Hepatic stellate cell (primary cell): ENCODE data around the gene ELOVL7.
"Not testable (repeated sequence)": the region's sequence is repeated elsewhere in the genome, so short reads cannot be mapped to it uniquely, and the experiment has no call there.

Source experiments
- DNase-seq: peaks from one replicate; pipeline ENCODE4 v3.0.0; 2011; ENCODE audit warnings: low spot score

The ELOVL7 gene

DNA sequence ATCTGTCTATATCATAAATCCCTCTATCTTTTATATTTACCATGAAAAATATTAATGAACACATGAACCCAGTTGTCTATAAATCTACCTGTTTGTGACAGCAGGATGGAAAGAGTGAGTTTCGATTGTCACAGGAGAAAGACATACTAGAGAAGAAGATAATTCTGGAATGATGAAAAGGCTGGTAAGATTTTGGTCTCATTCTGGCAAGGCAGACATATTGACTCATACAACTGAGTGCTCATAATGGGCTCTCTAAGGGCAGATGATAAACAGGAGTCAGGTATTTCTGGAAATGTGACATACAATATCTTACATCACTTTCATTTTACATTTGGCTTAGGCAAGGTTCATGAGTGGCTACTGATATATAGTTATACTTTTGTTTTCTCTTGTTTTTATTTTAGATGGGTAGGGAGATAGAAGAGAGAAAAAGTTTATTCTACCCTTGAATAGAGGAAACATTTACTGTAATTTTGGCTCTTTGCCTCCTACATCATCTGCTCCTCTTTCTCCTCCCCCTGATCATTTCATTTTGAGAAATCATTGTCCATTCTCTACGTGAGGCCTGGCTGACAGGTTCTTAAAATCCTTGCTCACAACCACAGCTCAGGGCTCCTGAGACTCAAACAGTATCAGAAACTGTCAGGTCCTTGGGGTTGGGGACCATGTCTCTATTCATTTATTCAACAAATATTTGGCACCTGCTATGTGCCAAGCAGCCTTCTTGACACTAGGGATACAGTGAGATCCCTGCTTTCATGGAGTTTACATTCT lies 14.4 kb downstream of the ELOVL7 start:
- no peak for DNase-seq

- DNase-seq: no peak
These were observed 16.9 kb downstream of the ELOVL7 start for GRCh38 chr5:60827201-60827600.

- no peak for DNase-seq
These were observed 17.4 kb downstream of the ELOVL7 start for GRCh38 chr5:60826653-60827052.

DNA sequence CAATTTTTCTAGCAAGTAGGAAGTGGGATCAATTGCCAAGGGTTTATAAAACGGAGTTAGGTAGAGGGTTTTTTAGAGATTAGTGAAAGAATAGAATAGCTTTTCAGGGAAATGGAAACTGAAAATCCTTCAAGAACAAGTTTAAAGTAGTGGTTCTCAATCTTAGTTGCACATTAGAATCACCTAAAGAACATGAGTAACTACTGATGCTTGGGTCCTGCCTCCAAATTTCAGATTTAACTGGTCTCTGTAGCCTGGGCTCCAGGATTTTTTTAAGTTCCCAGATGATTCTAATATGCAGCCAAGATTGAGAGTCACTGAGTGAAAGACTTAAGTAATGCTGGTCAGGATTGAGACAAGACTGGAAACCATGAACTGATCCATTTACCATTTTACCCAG lies 20.5 kb downstream of the ELOVL7 start:
- no peak for DNase-seq

- DNase-seq: no peak
These were observed 21.8 kb downstream of the ELOVL7 start for GRCh38 chr5:60822285-60822556.

DNA sequence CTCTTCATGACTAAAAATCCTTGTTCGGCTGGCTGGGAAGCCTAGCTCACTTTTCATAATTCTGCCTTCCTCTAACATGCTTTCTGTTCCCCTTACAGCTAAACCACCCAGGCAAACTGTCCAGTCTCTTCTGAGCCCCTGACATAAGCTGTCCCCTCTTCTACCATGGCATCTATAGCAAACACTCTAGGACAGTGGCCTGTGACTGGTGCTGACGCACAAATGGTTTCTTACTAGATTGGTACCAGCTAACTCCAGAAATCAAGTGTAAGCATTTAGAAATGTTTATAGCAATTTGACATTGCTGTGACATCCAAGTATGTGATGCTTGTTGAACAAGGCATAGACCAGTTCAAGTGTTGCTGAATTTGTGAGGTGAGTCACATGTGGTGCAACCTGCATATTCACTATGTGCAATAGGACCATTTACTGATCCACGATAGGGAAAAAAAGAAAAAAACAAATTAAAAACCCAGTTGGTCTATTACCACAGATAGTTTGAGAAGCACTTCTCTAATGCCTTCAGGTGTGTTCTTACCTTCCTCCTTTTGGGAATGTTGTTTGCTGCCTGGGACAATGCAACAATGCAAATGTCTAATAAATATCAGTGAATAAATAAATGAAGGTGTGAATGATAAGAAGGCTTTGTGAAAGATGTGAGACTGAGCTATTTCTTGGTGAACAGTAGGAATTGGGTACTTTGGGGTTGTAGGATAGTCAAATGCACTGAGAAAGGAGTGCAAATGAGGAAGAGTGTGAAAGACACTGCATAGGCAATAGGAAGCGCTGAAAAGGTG lies 22.4 kb downstream of the ELOVL7 start:
- no peak for DNase-seq

DNA sequence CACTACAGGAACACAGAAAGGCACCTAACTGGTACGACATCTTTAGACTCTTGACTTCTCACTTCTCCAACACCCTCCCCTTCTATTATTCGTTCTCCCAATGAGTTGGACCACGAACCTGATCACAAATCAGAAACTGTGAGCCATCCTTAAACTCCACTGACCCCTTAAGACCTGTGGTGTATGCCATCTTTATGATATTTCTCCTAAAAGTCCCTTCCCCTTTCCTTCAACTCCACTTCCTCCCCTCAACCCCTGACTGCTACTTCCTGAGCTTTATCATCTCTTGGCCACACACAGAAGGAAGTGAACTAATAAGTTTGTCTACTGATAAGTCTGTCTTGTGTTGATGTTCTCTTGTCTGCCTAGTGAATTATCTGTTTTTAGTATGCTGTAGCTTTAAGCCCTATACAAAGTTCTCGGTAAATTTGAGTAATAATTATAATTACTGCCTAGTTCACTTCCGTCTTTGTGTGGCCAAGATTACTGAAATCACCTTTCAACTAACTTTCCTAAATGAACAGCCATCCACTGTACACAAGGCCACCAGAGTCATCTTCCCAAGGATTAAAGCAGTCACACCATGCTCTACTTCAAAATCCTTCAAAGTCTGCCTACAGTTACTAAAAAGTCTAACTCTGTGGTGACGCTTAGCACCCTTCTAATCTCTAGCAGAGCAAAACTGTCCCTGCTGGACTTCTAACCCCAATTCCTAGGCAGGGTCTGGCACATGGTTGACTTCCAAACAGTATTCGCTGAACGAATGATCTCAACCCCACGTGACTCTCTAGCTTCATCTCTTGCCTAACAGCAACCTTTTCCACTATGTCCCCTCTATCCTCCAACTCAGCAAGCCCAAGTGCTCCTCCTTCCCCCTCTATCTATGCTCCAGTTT lies 23.2 kb downstream of the ELOVL7 start:
- no peak for DNase-seq

DNA sequence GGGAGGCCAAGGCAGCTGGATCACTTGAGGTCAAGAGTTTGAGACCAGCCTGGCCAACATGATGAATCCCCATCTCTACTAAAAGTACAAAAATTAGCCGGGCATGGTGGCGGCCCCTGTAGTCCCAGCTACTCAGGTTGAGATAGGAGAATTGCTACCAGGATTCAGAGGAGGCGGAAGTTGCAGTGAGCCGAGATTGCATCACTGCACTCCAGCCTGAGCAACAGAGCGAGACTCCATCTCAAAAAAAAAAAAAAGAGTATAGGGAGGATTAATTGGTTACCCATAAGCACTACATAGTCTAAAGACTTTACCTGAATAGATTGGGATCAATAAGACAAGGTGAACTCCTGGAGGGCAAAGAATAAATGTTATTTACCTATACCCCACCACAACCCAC lies 27.9 kb downstream of the ELOVL7 start:
- not testable (repeated sequence) for DNase-seq

GRCh38 chr5:60814498-60814897 lies 29.6 kb downstream of the ELOVL7 start:
- DNase-seq: no peak

DNA sequence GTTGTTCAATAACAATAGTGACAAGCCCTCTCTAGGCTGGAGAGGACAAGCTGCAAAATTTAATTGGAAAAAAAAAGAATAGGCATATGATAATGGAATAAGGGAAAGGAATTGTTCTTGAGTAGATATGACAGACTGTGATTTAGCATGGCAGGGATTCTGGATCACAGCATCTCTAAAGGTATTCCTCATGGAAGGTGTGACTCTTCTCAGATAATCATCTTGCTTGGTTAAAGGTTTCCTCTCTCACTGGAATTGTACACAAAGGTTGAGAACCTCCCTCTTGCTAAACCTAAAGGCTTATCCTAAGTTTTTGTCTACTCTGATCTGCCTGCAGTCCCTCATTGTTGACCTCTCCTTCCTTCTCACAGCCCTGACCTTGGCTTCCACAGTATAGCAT lies 31.6 kb downstream of the ELOVL7 start:
- DNase-seq: no peak

- DNase-seq: no peak
These were observed 33.0 kb downstream of the ELOVL7 start for GRCh38 chr5:60811105-60811504.

DNA sequence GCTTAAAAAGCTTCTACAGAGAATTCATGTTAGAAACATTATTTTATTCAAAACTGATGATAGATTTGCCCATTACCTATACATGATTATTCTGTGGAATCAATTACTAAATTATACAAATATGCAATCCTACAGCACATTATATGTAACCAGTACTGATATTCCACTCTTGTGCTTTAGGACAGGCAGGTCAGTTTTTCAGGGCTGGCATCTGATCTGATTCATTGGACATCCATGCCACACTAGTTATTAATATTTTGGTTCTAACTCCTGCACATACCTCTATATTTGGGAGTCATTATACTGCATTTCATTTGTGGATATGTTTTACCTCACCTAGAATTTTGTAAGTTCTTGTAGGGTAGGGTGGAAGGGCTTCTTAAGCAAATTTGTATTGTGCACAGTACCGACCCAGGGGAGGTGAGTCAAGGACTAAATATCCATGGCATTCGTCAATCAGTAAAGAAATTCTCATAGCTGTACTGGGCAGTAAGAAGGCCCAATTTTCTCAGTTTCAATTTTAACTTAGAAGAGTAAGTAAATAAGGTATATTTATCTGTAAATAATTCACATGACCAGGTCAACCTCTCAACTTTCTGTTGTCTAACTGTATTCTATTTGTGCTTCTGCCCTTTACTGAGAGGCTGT lies 33.5 kb downstream of the ELOVL7 start:
- DNase-seq: peak; percentile 14

DNA sequence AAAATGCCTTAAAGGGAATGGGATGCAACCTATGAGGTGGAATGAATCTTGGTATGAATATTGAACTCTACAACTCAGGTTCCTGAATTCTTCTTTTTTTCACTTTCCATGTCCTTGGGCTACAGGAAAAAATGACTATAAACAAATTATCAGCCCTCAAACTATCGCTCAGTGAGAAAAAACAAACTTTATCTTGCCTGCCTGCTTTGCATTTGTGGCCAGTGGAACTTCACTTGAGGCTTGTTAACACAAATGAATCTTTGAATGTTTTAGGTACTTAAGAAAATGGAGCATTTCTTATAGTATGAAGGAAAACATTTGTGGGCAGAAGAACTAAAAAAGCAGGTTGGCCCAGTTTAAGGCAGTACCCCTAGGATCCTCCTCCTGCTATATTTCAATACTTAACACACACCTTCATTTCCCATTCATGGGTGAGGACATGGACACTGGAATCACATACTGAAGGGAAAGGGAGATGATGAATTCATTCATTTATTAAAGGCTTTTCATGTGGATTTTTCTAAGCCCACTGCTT lies 34.1 kb downstream of the ELOVL7 start:
- no peak for DNase-seq

DNA sequence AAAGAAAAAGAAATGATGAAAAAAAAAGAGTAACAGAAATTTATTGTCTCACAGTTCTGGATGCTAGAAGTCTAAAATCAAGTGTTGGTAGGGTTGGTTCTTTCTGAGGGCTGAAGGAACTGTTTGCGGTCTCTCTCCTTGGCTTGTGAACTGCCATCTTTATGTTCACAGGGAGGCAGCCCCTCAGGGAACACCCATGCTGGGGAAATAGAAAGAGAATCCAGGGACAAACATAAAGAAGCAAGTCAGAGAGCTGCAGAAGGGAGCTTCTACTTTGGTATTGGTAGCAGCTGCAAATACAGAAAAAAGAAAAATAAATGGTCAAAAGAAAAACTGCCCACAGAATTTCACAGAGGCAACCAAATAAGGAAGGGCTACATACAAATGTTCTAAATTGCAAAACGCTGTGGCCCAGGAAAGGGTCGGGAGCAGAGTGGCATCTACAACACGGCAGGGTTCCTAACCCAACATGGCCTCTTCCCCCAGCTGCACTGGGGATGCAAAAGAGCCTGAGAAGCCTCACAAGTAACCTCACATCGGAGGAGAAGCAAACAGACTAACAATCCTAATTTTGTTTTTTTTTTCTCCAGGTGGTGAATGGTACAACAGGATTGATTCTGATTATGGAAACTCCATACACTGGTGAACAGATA lies 37.4 kb downstream of the ELOVL7 start:
- no peak for DNase-seq

- no peak for DNase-seq
These were observed 38.6 kb downstream of the ELOVL7 start for GRCh38 chr5:60805463-60805862.

DNA sequence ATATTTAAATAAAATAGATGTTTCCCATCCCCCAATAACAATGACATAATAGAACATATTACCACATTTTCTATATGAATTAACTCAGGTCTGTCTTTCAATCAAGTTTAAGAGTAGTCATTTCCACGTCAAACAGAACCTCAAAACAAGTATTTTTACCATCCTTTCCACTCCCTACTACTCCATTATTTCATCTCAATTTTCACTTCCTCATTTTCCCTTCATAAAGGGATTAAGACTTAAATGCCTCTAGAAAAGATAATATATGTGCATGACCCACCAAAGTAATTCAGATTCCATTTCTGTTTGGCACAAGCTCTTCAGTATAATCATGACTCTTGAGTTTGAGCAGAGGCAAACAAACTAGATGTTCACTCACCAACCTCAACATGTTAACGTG lies 40.4 kb downstream of the ELOVL7 start:
- DNase-seq: no peak

GRCh38 chr5:60802986-60803385 lies 41.1 kb downstream of the ELOVL7 start:
- no peak for DNase-seq

DNA sequence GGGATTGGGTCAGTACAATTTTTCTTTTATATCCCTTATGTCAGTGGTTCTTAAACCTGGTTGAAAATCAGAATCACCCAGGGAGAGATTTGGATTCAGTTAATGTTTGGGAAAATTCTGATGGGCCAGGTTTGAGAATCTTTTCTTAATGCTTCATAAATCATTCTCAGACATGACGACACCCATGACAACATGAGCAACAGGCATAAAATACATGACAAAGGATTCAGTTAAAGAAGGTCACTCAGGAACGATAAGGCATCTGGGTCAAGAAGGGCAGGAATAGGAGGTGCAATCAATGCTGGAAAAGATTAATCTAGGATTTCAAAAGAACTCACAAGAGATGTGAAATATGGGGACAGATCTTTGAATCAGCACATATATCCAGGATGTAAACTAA lies 41.8 kb downstream of the ELOVL7 start:
- no peak for DNase-seq

GRCh38 chr5:60797482-60798153 lies 46.5 kb downstream of the ELOVL7 start:
- DNase-seq: no peak

DNA sequence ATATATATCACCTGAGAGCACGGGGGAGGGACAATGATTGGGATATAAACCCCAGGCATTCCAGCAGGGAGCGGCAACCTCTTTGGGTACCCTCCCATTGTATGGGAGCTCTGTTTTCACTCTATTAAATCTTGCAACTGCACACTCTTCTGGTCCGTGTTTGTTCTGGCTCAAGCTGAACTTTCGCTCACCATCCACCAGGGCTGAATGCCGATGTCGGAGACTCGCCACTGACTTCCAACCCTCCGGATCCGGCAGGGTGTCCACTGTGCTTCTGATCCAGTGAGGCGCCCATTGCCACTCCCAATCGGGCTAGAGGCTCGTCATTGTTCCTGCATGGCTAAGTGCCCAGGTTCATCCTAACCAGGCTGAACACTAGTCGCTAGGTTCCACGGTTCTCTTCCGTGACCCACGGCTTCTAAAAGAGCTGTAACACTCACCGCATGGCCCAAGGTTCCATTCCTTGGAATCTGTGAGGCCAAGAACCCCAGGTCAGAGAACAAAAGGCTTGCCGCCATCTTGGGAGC lies 48.6 kb downstream of the ELOVL7 start:
- not testable (repeated sequence) for DNase-seq

GRCh38 chr5:60794691-60795090 lies 49.4 kb downstream of the ELOVL7 start:
- DNase-seq: no peak
